ENCODE measurements around the gene SPARC.

SPARC gene

DNA sequence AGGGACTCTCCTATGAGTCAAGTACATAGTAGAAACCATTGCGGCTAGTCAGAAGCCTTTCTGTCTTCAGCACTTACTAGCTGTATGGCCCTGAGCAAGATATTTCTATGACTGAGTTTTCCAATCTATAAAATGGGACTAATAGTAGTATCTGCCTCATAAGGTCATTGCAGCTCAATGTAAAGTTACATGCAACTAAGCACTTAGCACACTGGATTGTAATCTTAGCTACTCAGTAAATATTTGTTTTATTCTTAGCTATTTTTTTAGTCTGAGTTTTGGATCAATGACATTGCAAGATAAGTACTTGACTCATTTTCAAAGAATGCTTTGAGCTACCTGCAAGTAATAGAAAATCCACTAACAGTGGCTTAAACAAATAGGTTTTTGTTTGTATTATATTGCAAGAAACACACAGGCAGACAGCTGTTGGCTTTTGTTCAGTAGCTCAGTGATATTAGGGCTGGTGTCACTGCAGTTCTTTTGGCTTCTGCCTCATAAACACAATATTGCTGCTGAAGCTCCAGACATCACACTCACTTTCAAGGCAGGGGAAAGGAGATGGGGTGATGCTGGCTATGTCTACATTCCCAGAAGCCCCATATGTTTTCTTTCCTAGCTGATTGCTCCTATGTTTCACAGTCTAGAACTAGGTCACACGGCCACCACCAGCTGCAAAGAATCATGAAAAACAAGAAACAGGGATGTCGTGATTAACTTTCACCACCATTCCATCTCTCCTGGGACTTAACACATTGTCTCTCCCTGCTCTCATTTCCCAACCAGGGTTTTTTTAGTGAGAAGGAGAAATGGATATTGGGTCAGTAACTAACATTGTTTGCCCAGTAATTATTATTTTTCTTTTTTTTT lies 68.6 kb downstream of the SPARC start:
- no peak for DNase-seq

DNA sequence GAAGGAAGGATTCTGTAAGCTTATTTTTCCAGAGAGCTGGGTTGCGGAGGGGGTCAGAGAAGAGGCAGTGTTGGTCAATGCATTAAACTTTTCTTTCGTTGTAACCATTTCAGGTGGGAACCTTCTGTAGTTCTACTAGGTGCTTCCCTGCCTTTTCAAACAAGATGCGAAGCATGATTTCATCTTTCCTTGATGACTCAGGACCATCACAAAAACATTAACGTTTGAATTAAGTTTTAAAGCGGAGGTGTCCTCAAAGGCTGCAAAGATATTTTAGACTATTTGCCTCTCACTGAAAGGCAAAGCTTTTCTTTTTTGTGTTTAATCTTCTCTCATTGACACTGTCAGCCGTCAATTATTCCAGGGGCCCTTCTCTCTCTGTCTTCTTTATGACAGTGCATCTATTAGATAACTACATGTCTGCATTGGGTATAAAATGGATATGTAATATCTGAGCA lies 69.3 kb downstream of the SPARC start:
- no peak for DNase-seq

DNA sequence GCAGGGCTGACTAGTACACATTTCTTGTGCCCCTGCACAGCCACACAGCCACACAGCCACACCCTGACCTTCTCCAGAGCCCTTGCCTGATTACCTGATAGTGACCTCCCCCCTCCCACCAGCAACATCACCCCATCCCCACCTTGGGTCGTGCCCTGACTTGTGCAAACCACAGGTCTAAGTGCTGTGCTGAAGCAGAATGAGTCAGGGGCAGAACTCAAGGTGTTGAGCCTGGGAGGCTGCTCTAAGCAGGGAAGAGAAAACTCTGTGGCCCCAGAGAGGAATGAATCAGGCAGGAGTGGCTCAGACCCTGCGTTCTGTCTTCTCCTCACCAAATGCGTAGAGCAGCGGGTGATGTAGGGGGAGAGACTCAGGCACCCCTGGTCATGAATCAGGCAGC lies 71.3 kb downstream of the SPARC start:
- no peak for DNase-seq

DNA sequence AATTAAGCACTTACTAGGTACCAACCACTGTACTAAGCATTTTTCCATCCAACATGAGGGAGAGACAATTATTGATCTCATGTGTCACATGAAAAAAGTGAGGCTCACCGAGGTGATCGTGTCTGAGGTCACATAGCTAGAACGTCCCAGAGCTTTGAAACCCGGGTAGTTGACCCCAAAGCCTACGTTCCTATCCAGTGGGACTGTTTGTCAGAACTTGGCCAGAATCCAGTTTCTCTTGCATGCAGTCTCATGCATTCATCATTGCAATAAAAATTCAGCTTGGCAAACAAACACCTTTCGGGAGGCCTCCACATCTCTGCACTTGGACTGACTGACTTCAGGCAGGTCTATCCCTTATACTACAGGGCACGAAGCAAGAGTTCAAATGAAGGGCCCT lies 72.2 kb downstream of the SPARC start:
- no peak for DNase-seq

DNA sequence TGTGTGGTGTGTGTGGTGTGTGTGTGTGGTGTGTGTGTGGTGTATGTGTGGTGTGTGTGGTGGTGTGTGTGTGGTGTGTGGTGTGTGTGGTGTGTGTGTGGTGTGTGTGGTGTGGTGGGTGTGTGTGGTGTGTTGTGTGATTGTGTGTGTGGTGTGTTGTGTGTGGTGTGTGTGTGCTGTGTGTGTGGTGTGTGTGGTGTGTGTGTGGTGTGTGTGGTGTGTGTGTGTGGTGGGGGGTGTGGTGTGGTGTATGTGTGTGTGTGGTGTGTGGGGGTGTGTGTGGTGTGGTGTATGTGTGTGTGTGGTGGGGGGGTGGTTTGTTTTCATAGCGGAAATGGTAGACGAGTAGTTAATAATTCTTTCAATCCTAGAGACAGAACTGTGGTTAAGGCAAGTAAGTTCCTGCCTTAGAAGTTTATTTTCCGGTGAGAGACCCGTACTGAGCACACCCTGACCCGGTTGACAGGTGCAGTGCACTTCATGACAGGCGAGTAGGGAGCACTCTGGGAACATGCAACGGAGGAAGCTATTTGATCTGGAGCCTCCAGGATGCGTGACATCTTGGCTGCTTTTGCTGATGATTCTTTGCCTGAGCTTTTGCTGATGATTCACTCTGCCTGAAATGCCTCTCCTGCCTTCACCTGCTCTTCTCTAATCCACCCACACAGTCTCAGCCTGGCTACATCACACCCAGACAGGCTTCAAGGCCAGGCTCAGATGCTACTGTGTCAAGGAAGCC lies 73.9 kb downstream of the SPARC start:
- DNase-seq, result peak; percentile 4

DNA sequence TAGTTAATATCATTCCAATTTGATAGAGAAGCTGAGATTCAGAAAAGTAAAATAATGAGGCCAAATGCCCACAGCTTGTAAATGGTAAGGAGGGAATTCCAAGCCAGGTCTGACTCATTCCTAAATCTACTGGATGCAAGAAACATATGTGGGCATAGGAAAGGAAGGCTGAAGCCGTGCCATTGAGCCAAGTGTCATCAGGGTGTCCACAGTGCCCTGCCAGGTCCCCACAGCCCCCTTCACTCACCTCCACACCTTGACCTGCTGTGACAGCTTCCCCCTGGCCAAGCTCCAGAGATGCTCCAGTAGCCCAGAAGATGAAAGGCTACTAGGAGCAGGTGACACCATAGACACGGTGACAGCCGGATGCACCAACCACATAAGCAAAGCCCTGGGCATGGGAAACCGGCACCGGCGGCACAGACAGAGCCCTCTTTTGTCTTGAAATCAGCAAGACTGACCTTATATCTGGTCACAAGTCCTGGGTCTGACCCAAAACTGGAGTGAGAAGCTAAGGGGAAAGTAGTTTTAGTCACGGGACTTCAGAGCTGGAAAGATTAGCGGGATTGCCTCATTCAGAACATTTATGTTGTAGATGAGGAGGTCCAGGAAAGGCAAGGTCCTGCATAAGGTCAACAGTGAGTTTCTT lies 75.5 kb downstream of the SPARC start:
- DNase-seq, result no peak
